ENCODE results near the gene GALNT2. TPM values are rescaled to one million over a fixed set of nuclear protein-coding genes. Genes with fewer than 3 reads are reported as not detected.
A peak's percentile ranks its signal among the peaks of the same experiment; 100 is the strongest.

Gene GALNT2
- total and polyA plus RNA-seq, 8 donors: 18.3 to 118 (median 57.3) TPM

GRCh38 chr1:230090194-230090711 lies 23.2 kb downstream of the GALNT2 start:
- Histone ChIP-seq H3K9me3 (no peaks in the 10 kb centered on the region), H3K27ac (peak overlapping the region in 2 of 4 donors; percentile 50 to 63), H3K4me3 (no peak overlapping the region), H3K27me3 (no peaks in the 10 kb centered on the region), H3K36me3 (no peaks in the 10 kb centered on the region), H3K4me1 (peaks cover 7 to 47% (median 23%) of the 10 kb centered on the region in 3 donors)
- no peak for TF ChIP-seq CTCF (IDR thresholded peaks at IDR 0.05)
- intact Hi-C loops (cut with DNase I): no loop called here
- ATAC-seq (peak; percentile 33 to 68 (median 53)), FAIRE-seq (no peak), DNase-seq (no peak)
- WGBS, 2 donors: 20 to 29% methylated on average over 6 of the region's 6 CpGs

GRCh38 chr1:230091473-230092231 lies 24.6 kb downstream of the GALNT2 start:
- Histone ChIP-seq H3K27me3 (no peaks in the 10 kb centered on the region), H3K4me1 (peaks cover 5 to 38% (median 16%) of the 10 kb centered on the region in 3 donors), H3K36me3 (no peaks in the 10 kb centered on the region), H3K9me3 (no peaks in the 10 kb centered on the region), H3K4me3 (no peak overlapping the region), H3K27ac (peak overlapping the region in 1 of 4 donors; percentile 63)
- intact Hi-C loops (cut with DNase I): no loop called here
- 85 to 86% methylated on average over 12 of the region's 12 CpGs for WGBS, 2 donors
- no peak for FAIRE-seq
- no peak for DNase-seq
- no peak for ATAC-seq
- no peak for TF ChIP-seq CTCF (IDR thresholded peaks at IDR 0.05)

GRCh38 chr1:230094746-230095145 lies 27.7 kb downstream of the GALNT2 start:
- ATAC-seq: no peak
- intact Hi-C loops (cut with DNase I): no loop called here
- no peak for DNase-seq
- Histone ChIP-seq H3K27me3 (no peaks in the 10 kb centered on the region), H3K4me1 (peaks cover 0 to 16% (median 11%) of the 10 kb centered on the region in 3 donors), H3K27ac (no peak overlapping the region), H3K36me3 (no peaks in the 10 kb centered on the region), H3K4me3 (no peak overlapping the region), H3K9me3 (no peaks in the 10 kb centered on the region)
- 88 to 89% methylated on average over 14 of the region's 14 CpGs for WGBS, 2 donors
- no peak for FAIRE-seq
- no peak for TF ChIP-seq CTCF (IDR thresholded peaks at IDR 0.05)

GRCh38 chr1:230095938-230096337 lies 28.9 kb downstream of the GALNT2 start:
- no peak overlapping the region for H3K4me3 ChIP-seq
- no peak overlapping the region for H3K27ac ChIP-seq
- DNase-seq (no peak), FAIRE-seq (no peak), ATAC-seq (no peak)
- H3K9me3 ChIP-seq: no peaks in the 10 kb centered on the region
- intact Hi-C loops (cut with DNase I): no loop called here
- no peak for TF ChIP-seq CTCF (IDR thresholded peaks at IDR 0.05)
- H3K36me3 ChIP-seq: no peaks in the 10 kb centered on the region
- H3K4me1 ChIP-seq: peaks cover 0 to 5% (median 0%) of the 10 kb centered on the region in 3 donors
- no peaks in the 10 kb centered on the region for H3K27me3 ChIP-seq
- 59 to 62% methylated on average over 5 of the region's 5 CpGs for WGBS, 2 donors

GRCh38 chr1:230097370-230097769 lies 30.3 kb downstream of the GALNT2 start:
- FAIRE-seq (no peak), ATAC-seq (no peak), DNase-seq (no peak)
- Histone ChIP-seq H3K36me3 (no peaks in the 10 kb centered on the region), H3K27ac (no peak overlapping the region), H3K4me1 (peaks cover 10 to 14% (median 13%) of the 10 kb centered on the region in 3 donors), H3K4me3 (no peak overlapping the region), H3K9me3 (no peaks in the 10 kb centered on the region), H3K27me3 (no peaks in the 10 kb centered on the region)
- 95 to 97% methylated on average over 4 of the region's 4 CpGs for WGBS, 2 donors
- intact Hi-C loops (cut with DNase I): no loop called here
- no peak for TF ChIP-seq CTCF (IDR thresholded peaks at IDR 0.05)

All from pancreas (tissue), 10 donors.